Measurements from ENCODE around the gene KCNH1. TPM values are rescaled to one million over a fixed set of nuclear protein-coding genes. Genes with fewer than 3 reads are reported as not detected.

KCNH1 gene
- total and polyA plus RNA-seq, 2 of the 4 experiments (the other 2 are of a cell fraction) = 0.27 to 0.54 TPM

DNA sequence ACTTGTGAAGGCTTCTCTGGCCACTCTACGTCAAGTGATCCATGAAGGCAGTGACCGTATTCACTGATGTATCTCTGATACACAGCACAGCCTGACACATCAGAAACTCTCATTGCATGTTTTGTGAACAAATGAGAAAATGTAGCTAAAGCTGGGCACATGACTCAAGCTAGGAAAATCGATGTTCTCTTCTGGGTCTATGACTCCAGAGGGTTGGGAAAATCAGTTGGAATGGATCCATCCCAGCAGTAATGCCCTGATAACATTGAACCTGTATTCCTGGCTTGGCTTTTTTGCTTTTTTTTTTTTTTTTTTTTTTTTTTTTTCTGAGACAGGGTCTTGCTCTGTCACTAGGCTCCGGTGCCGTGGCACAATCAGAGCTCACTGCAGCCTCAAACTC is 395.7 kb downstream of the KCNH1 start:
- Histone ChIP-seq H3K79me1 (ENCODE audit: low read depth in 1 of 2, low read length in 2 of 2) (no peaks in the 10 kb centered on the region), H3K9ac (ENCODE audit: low read depth, low read length) (no peak overlapping the region), H3K9me3 (ENCODE audit: control insufficient read depth, insufficient read depth, low read length) (no peaks in the 10 kb centered on the region), H3K4me3 (ENCODE audit: insufficient read depth, low read depth, low read length) (no peak overlapping the region), H3K27ac (ENCODE audit: insufficient read depth, low read length) (no peak overlapping the region), H3K4me1 (ENCODE audit: control insufficient read depth, insufficient read depth, low read length) (no peaks in the 10 kb centered on the region), H4K91ac (ENCODE audit: insufficient read depth, low read depth, low read length) (no peak overlapping the region), H2AK5ac (ENCODE audit: low read depth, low read length) (no peak overlapping the region), H2BK5ac (ENCODE audit: low read depth, low read length, poor library complexity, severe bottlenecking) (no peak overlapping the region), H3K18ac (ENCODE audit: low read depth, low read length) (no peak overlapping the region), H3K23ac (ENCODE audit: low read depth, low read length) (no peak overlapping the region), H3K14ac (replicated peaks; ENCODE audit: low read depth, low read length) (no peak overlapping the region), H2AFZ (replicated peaks; ENCODE audit: low read length, poor library complexity) (no peak overlapping the region), H3K4ac (ENCODE audit: low read depth, low read length) (no peak overlapping the region), H4K5ac (ENCODE audit: low read depth, low read length) (no peak overlapping the region), H2BK15ac (ENCODE audit: low read depth, low read length) (no peak overlapping the region), H3K36me3 (ENCODE audit: control insufficient read depth, insufficient read depth, low read length) (no peaks in the 10 kb centered on the region), H3K9me1 (ENCODE audit: insufficient read depth, low read length) (no peaks in the 10 kb centered on the region; the same call in 1 of the 2 replicates), H3K4me2 (ENCODE audit: low read depth, low read length) (no peak overlapping the region), H4K8ac (ENCODE audit: low read depth in 2 of 2, low read length in 2 of 2) (no peak overlapping the region), H4K20me1 (ENCODE audit: insufficient read depth, low read length) (no peaks in the 10 kb centered on the region), H3K56ac (ENCODE audit: extremely low read depth, insufficient read depth, low read length) (no peak overlapping the region), H2AK9ac (replicated peaks; ENCODE audit: low read depth, low read length, poor library complexity) (no peak overlapping the region), H2BK20ac (ENCODE audit: low read depth, low read length) (no peak overlapping the region), H2BK120ac (ENCODE audit: low read depth, low read length) (no peak overlapping the region), H3K27me3 (ENCODE audit: control insufficient read depth, insufficient read depth, low read length) (no peaks in the 10 kb centered on the region)
- CTCF ChIA-PET = no interaction called here
- intact Hi-C loops (cut with micrococcal nuclease) (no loop called here), in situ Hi-C loops (cut with MboI; ENCODE audit: low sequenced_read_pairs) (no loop called here), dilution Hi-C loops (cut with HindIII; ENCODE audit: low sequenced_read_pairs, unreplicated experiment) (no loop called here)
- BruUV-seq (replicated peaks) = no TSS peak
- WGBS, 2 experiments (ENCODE audit: extremely low coverage in 2 of 2, insufficient read length in 1 of 2) = no CpG with 5 or more reads among the region's 5 CpGs
- no peak for DNase-seq
- no peak for ATAC-seq (ENCODE audit: low read depth)
- POLR2A ChIA-PET (ENCODE audit: unreplicated experiment) = no interaction called here
- TF ChIP-seq MAFK (IDR thresholded peaks at IDR 0.05; ENCODE audit: low read depth, low read length) (no peak), CHD1 (IDR thresholded peaks at IDR 0.05; ENCODE audit: low read depth, low read length) (no peak), NFE2L2 (IDR thresholded peaks at IDR 0.05; ENCODE audit: low read depth, low read length) (no peak), BHLHE40 (IDR thresholded peaks at IDR 0.05; ENCODE audit: low read depth, low read length) (no peak), MAZ (IDR thresholded peaks at IDR 0.05; ENCODE audit: borderline replicate concordance, low read depth, low read length) (no peak), FOS (IDR thresholded peaks at IDR 0.05; ENCODE audit: low read depth, low read length) (no peak), RFX5 (IDR thresholded peaks at IDR 0.05; ENCODE audit: low read depth, low read length) (no peak), RCOR1 (IDR thresholded peaks at IDR 0.05; ENCODE audit: insufficient replicate concordance, low read length) (no peak), POLR2A (IDR thresholded peaks at IDR 0.05; ENCODE audit: low read depth, low read length) (no peak), CEBPB (IDR thresholded peaks at IDR 0.05; ENCODE audit: low read depth, low read length) (no peak), SMC3 (IDR thresholded peaks at IDR 0.05; ENCODE audit: low read depth, low read length) (no peak), MXI1 (IDR thresholded peaks at IDR 0.05; ENCODE audit: borderline replicate concordance, low read depth, low read length) (no peak), RAD21 (IDR thresholded peaks at IDR 0.05; ENCODE audit: low read length) (no peak)
- TF ChIP-seq, protein P1, sequence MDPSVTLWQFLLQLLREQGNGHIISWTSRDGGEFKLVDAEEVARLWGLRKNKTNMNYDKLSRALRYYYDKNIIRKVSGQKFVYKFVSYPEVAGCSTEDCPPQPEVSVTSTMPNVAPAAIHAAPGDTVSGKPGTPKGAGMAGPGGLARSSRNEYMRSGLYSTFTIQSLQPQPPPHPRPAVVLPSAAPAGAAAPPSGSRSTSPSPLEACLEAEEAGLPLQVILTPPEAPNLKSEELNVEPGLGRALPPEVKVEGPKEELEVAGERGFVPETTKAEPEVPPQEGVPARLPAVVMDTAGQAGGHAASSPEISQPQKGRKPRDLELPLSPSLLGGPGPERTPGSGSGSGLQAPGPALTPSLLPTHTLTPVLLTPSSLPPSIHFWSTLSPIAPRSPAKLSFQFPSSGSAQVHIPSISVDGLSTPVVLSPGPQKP (IDR thresholded peaks at IDR 0.05; ENCODE audit: borderline replicate concordance, low read depth, low read length) = no peak
- TF ChIP-seq, protein P2, sequence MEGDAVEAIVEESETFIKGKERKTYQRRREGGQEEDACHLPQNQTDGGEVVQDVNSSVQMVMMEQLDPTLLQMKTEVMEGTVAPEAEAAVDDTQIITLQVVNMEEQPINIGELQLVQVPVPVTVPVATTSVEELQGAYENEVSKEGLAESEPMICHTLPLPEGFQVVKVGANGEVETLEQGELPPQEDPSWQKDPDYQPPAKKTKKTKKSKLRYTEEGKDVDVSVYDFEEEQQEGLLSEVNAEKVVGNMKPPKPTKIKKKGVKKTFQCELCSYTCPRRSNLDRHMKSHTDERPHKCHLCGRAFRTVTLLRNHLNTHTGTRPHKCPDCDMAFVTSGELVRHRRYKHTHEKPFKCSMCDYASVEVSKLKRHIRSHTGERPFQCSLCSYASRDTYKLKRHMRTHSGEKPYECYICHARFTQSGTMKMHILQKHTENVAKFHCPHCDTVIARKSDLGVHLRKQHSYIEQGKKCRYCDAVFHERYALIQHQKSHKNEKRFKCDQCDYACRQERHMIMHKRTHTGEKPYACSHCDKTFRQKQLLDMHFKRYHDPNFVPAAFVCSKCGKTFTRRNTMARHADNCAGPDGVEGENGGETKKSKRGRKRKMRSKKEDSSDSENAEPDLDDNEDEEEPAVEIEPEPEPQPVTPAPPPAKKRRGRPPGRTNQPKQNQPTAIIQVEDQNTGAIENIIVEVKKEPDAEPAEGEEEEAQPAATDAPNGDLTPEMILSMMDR (conservative IDR thresholded peaks at IDR 0.05; ENCODE audit: low read depth, low read length) = no peak
- TF ChIP-seq, protein P3, sequence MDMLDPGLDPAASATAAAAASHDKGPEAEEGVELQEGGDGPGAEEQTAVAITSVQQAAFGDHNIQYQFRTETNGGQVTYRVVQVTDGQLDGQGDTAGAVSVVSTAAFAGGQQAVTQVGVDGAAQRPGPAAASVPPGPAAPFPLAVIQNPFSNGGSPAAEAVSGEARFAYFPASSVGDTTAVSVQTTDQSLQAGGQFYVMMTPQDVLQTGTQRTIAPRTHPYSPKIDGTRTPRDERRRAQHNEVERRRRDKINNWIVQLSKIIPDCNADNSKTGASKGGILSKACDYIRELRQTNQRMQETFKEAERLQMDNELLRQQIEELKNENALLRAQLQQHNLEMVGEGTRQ (IDR thresholded peaks at IDR 0.05; ENCODE audit: low read depth, low read length) = no peak
